HG02840 (cell line): ENCODE results near the gene ICE1.
"Not testable (repeated sequence)": the region's sequence is repeated elsewhere in the genome, so short reads cannot be mapped to it uniquely, and the experiment has no call there.

ENCODE experiments used
- ATAC-seq: cut with Tn5 transposase; IDR thresholded peaks from one replicate; pipeline ENCODE4 v1.9.1; 2021; ENCODE audit warnings: mild to moderate bottlenecking, moderate library complexity, moderate number of reproducible peaks; ENCODE audit not compliant: unreplicated experiment, low FRiP score

The ICE1 gene

DNA sequence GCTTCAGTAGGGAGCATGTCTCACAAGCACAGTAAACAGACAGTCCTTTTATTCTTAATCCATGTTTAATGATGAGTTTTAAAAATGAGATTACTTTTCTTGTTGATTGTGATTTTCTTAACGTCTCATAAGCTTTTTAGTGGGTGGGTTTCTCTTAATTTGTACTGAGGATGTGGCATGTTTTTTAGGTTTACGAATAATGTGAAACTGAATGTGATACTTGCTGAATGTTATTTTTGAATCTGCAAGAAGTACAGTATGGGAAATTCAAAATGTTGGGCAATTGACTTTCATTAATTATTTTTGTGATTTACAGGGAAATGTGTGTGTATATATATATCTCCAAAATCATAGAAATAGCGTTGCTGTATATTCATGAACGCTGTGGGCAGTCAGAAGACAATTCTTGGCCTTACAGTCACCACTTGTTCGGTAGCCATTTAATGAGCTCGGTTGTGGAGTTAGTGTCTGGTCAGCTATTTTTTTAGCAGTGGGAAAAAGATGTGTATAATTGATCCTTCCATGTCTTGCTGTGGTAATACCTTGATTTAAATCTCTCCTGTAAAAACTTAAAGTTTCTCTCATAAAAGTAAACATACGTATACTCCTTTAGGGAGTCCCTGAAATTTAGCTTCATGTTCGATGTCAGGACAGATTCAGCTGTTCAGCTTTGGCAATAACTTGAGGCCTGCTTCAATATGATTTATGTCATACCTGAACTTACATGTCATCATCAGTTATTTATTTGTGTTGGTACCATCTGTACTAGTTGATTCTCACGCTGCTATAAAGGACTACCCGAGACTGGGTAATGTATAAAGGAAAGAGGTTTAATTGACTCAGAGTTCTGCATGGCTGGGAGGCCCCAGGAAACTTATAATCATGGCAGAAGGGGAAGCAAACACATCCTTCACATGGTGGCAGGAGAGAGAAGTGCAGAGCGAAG is 15.0 kb downstream of the ICE1 start:
- ATAC-seq, result no peak

DNA sequence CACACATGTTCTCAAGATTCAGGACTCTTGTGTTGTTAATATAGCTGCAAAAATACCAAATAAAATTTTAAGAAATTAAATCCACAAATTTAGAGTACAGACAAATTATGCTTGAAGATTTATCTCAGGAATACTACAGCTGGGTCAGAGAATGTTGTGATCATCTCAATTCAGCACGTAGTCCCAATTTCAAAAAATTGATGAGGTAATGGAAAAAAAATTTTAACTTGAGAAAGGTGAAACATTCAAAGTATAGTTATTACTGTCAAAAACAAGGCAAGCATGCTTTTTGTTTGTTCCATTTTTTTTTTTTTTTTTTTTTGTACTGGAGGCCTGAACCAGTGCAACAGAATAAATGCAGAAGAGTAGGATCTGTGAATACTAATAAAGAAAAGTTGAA is 29.4 kb downstream of the ICE1 start:
- ATAC-seq, result no peak

DNA sequence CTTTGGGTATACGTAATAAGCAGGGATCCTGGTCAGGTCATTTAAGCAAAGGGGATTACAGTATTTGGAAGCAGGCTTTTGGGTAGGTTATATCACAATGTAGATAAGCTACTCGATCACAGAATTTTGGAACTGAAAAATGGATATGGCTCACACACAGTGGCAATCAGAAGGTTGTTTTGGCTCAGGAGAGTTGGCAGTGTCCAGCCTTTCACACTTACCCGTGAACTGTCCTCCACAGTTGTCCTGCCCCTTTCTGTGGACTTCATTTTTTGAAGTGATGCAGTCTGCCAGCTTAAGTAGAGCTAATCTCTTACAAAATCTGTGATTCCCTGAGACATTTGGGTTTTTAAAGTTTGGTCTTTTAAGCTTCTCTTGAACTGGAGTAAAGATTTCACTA is 30.7 kb downstream of the ICE1 start:
- no peak for ATAC-seq

DNA sequence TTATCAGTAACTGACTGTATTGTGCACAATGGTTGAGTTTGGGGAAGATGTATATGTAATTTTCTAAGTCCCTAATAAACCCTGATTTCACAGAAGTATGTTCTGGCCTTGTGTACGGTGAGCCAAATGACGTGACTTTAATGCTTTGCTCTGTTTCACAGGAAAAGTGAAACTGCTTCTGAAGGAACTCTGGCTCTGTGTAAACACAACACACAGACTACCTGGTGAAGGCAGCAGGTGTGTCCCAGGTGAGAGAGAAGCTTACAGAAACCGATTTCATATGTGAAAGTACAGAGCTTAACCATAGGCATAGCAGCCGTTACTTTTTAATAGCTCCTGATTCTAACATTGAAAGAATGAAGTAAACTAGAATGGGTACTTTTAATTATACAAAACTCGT is 31.9 kb downstream of the ICE1 start:
- ATAC-seq, result no peak

DNA sequence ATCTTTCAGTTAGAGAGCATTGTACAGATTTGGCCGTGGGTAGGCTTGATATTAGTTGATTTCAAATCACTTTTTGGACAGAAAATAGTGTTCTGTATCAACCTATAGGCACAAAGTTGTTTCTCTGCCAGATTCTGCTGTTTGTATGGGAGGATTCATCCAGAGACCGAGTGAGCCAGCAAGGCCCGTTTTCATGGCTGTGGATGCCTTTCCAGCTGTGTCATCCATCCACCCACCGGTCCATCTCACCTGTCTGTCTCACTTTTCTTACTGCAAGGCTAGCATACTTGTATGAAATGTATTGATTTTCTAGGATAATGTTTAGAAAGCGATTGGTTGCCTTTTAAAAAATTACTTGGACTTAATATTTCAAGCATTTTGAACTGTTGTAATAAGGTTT is 34.4 kb downstream of the ICE1 start:
- no peak for ATAC-seq

DNA sequence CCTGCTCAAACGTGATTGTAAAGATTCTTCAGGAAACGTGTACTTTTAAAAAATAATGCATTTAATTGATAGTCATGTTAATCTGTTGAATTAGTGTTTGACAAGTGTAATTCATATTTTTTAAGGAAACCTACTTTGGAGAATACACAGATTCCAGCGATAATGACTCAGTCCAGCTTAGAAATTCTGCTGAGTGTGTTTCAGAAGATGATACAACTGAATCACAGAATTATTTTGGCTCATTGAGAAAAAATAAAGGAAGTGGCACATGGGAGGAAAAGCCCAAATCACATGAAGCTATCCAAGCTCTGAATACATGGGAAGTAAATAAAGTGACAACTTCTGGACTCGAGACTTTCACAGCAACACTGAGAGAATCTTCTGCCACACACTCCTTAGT is 37.8 kb downstream of the ICE1 start:
- no peak for ATAC-seq

DNA sequence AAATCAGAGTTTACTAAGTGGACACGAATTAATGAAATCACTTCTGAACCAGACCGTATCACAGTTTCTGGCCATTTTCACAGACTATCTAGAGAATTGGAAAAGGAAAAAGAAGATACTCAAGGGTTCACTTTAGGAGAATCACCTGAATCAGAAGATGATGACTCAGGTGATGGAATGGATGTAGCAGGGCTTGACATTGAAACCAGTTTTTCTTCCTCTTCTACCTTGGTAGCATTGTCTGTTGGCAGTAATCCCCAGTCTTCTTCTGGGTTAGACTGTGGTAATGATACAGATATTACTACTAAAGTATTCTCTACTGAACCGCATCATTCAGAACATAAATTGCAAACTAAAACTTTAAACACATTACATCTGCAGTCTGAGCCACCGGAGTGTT is 38.5 kb downstream of the ICE1 start:
- no peak for ATAC-seq

DNA sequence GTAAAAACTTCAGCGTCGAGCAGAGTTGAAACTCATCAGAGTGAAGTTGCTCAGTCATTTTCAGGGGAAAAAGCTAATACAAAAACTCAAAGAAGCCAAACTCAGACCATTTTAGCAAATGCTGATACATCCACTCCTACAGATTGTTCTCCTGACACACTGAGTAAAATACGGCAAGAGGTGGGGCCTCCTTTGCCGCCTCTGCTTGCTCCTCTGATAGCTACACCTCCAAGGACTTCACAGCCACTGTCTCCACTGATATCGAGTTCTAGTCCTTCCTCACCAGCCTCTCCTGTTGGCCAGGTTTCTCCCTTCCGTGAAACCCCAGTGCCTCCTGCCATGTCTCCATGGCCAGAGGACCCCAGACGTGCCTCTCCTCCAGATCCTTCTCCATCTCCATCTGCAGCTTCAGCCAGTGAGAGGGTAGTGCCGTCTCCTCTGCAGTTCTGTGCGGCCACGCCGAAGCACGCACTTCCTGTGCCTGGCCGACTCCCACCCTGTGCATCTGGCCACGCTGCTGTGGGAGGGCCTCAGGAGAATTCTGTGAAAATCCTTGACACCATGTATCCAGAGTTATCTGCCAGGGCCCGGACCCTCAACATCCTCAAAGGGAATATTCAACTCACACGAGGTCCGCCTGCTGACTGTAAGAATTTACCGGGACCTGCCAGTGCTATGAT is 41.7 kb downstream of the ICE1 start:
- ATAC-seq, result no peak

DNA sequence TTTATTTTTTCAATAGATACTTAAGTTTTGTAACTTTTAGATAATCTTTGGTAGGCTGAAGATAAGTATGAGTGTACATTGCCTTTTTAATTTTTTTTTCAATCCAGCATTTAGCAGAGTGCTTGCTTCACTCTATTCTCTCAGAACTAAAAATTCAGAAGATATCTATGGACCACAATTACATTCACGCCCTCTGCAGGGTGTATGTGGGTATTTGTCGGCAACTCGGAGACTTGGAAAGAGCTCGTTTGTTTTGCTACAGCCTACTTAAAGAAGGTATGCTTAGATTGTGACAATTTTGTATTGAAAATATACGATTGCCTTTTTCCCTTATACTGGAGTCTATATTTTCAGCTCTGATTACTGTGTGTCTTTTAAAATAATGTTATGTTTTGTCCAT is 43.8 kb downstream of the ICE1 start:
- no peak for ATAC-seq

DNA sequence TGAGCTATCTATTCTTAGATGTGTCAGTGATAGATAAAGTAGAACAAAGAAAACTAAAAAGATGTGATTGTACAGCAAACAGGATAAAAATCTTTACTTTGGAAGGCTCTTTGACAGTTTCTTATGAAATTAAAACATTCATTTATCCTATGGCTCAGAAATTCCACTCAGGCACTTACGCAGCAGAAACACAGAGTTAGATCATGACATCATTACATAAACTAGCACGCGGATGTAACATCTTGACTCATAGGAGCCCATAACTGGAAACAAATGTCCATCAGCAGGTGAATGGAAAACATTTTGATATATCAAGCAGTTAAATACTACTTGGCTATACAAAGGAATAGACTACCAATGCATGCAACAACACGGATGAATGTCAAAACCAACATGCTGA is 45.3 kb downstream of the ICE1 start:
- no peak for ATAC-seq

DNA sequence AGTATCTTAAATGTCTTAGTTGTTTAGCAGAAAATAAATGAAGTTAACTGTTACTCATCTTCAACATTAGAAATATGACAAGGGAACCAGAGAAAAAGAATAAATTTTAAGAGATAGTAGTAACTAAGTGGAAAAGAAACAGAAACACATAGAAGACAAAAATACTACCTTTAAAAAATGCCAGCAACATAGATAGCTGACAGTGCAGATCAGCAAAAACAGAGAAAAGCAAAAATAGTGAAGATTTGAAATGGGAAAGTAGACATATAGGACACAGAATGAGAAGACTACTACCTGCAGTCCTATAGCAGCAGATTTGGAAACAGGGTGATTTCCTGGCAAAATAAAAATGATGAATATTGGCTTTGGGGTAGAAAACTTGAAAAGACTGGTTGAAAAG is 48.5 kb downstream of the ICE1 start:
- ATAC-seq, result no peak

DNA sequence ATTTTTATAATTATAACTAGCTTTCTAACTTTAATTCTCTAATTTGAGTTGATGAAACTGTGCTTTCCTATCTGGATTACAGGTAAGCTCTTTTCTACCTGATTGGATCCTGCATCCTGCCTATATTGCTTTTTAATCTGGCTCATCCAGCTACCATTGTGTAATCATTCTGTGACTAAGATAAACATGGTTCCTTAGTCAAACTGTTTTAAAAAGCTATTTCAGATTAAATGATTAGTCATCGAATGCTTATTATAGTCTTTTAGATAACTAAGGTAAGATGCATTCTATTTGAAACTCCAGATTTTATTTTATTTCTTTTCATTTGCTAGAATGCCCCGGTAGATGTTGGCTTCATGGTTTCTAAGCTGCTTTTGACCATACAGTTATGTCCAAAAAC is 50.7 kb downstream of the ICE1 start:
- no peak for ATAC-seq

DNA sequence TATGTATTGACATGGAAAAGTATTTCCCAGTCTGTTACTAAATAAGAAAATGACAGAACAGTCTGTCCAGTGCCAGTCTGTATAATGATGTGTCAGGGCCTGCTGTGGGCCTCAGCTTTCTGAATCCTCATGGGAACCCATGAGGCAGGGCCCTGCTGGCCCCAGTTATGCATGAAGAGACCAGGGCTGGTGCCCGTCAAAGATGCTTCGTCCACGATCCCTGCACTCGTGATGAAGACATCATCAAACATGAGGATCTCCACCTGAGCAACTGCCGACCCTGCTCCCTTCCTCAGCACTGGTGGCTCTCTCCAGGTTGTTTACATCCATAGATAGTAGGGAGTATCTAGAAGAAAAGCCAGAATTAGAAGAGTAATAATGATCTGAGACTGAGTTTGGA is 52.5 kb downstream of the ICE1 start:
- ATAC-seq, result no peak

DNA sequence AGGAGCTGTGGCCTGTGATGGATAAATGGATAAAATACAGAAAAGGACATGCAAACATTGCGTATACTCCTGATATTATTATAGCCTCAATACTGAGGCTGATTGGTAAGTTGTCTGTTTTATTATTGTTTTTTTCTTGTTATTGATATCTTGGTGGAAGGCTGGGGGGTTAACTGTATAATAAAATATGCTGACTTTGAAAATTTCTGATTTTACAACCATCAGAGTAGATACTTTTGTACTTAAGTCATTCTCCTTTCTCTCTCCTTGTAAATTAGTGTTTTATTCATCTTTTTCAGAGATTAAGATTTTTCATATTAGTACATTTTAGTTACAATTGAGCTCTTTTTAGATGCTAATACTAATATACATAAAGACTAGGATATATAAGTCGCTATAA is 53.5 kb downstream of the ICE1 start:
- no peak for ATAC-seq

DNA sequence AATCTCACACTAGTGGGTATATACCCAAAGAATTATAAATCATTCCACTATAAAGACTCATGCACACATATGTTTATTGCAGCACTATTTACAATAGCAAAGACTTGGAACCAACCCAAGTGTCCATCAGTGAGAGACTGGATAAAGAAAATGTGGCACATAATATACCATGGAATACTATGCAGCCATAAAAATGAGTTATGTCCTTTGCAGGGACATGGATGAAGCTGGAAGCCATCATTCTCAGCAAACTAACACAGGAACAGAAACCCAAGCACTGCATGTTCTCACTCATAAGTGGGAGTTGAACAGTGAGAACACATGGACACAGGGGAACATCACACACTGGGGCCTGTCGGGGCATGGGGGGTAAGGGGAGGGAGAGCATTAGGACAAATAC is 57.1 kb downstream of the ICE1 start:
- not testable (repeated sequence) for ATAC-seq

DNA sequence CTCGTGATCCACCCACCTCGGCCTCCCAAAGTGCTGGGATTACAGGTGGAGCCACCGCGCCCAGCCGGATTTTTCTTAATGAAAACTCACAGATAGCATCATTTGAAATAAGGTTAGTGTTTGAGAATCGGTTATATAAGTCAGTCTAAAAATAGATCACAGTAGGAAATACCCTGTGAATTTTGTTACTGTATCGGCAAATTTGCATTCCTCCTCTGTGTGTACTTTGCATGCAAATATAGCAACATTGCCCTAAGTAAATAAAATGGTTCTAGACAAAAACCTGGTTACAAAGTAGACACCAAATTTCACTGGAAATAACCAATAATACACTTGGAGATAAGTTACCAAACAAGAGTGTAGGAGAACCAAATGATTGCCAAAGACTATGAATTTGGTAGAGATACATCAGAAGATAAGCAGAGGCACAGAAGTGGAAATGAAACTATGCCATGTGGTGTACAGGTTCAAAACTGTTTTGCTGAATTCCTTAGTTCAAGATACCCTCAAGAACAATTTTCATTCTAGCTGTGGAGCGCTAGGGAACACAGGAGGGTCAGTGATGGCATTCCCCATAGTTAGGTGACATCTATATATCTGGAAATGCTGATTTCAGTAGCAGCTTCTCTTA is 58.1 kb downstream of the ICE1 start:
- no peak for ATAC-seq

DNA sequence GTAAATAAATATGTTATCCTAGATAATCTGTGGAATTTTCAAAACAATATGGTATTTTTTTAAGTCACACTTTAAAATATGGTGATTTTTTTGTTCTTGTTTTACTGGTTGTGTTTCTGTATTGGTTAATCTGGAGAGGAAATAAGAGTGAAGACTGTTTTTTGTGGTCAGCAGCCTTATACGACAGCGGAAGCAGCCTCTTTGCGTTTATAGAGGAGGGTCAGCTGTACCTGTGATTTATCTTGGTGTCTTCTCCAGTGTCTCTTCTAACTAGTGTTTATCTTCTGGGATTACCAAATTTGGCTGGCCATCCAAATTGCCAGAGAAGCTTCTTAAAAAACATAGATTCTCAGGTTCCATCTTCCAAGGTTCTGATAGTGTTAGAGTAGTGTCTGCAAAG is 58.7 kb downstream of the ICE1 start:
- no peak for ATAC-seq

DNA sequence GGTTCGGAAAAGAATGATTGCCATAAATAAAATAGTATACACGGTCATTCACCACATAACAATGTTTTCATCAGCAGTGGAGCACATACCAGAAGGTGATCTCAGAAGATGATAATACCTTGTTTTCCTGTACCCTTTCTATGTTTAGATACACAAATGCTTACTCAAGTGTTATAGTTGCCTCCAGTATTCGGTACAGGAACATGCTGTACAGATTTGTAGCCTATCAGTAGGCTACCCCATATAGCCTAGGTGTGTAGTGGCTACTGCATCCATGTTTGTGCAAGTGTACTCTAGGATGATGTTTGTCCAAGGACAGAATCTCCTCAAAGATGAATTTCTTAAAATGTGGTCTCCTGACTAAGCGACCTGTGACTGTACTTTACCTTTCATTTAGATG is 59.2 kb downstream of the ICE1 start:
- no peak for ATAC-seq

DNA sequence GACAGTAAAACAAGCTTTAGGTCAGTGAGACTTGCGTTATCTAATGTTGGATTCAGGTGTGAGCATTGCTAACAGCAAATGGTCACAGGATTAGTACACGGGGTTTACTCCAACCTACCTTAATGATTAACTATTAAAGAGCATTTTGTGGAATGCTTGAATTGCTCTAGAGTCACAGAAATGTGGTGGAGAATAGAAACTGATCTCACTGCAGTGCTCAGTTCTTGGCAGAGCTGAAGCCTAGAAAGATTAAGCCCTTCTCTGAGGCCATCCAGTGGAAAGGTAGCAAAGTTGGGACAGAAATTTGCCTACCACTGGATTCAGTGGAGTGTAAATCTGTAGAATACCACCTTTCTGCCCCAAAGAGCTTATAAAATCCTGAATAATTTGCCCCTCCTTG is 60.9 kb downstream of the ICE1 start:
- ATAC-seq, result no peak

DNA sequence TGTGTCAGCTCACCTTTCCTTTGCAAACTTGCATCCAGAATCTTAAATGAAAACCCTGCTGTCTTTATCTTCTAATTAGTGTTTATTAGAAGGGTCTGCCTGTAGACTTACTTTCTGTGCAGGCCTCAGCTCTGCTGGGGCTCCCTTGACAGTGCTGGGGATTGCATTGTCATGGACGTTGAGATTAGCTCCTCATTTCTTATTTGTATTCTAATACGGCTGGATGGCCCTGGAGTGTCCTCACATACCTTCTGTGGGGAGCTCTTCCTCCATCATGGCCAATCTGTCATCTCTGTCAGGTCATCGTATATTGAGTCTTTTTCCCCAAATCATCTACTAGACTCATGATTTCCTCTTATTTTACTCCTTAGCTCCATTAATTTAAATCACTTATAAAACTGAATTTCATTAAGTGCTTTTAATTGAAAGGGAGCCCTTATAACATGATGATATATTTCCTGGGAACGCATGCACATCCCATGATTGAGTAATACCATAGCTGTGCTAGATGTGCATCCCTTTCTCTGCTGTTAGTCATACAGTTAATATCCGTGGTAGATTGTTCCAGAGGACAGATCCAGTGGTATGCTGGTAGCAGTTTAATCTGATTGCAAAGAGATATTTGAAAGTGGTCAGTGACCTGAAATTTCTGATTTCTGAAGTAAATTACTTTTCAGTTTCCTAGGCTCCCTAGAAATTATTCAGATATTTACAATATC is 61.6 kb downstream of the ICE1 start:
- no peak for ATAC-seq

DNA sequence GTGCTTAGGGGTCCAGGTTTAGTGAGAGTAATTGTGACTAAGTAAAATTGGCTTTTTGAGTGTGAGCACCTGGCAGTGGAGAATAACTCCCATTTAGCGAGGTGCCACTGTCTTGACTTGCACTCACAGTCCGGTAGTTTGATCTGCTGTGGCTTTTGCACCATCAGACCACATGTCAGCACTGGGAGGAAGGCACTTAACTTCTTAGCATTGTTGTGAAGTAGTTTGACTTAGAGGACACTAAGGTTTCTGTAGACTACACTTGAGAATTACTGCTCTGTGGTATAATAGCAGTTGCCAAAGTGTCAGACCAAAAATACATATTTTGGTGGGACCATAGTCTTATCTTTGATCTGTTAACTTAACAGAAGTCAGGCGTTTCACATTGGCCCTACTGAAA is 63.6 kb downstream of the ICE1 start:
- ATAC-seq, result no peak
